ENCODE measurements around the gene TTYH3. TPM values are rescaled to one million over a fixed set of nuclear protein-coding genes. Genes with fewer than 3 reads are reported as not detected.
"Not testable (repeated sequence)": the region's sequence is repeated elsewhere in the genome, so short reads cannot be mapped to it uniquely, and the experiment has no call there.

The TTYH3 gene
- total RNA-seq, 1 donor from 2014 or later = 35.6 TPM

GRCh38 chr7:2662273-2663120 lies 30.7 kb downstream of the TTYH3 start:
- Mint-ChIP-seq H3K4me1 (no peaks in the 10 kb centered on the region), H3K27ac (no peak overlapping the region), H3K27me3 (peaks cover 4% of the 10 kb centered on the region), H3K9me3 (no peaks in the 10 kb centered on the region), H3K4me3 (no peak overlapping the region), H3K36me3 (ENCODE audit: low read depth) (no peaks in the 10 kb centered on the region)
- intact Hi-C loops (cut with micrococcal nuclease) = no loop called here
- no peak for DNase-seq

GRCh38 chr7:2663121-2663886 lies 31.5 kb downstream of the TTYH3 start:
- Mint-ChIP-seq H3K27me3 (peaks cover 10% of the 10 kb centered on the region), H3K4me1 (no peaks in the 10 kb centered on the region), H3K9me3 (no peaks in the 10 kb centered on the region), H3K4me3 (no peak overlapping the region), H3K36me3 (ENCODE audit: low read depth) (no peaks in the 10 kb centered on the region), H3K27ac (no peak overlapping the region)
- no peak for DNase-seq
- intact Hi-C loops (cut with micrococcal nuclease) = no loop called here

GRCh38 chr7:2663960-2664359 lies 32.2 kb downstream of the TTYH3 start:
- no peaks in the 10 kb centered on the region for H3K36me3 Mint-ChIP-seq (ENCODE audit: low read depth)
- no peak overlapping the region for H3K27ac Mint-ChIP-seq
- H3K27me3 Mint-ChIP-seq = peaks cover 11% of the 10 kb centered on the region
- intact Hi-C loops (cut with micrococcal nuclease) = no loop called here
- no peaks in the 10 kb centered on the region for H3K4me1 Mint-ChIP-seq
- DNase-seq = no peak
- H3K9me3 Mint-ChIP-seq = no peaks in the 10 kb centered on the region
- H3K4me3 Mint-ChIP-seq = no peak overlapping the region

GRCh38 chr7:2665359-2665791 lies 33.6 kb downstream of the TTYH3 start:
- H3K4me3 Mint-ChIP-seq = no peak overlapping the region
- no peak overlapping the region for H3K27ac Mint-ChIP-seq
- H3K9me3 Mint-ChIP-seq = no peaks in the 10 kb centered on the region

GRCh38 chr7:2666155-2666554 lies 34.4 kb downstream of the TTYH3 start:
- no peak overlapping the region for H3K27ac Mint-ChIP-seq
- DNase-seq = no peak
- peaks cover 3% of the 10 kb centered on the region for H3K4me1 Mint-ChIP-seq
- H3K4me3 Mint-ChIP-seq = no peak overlapping the region
- H3K36me3 Mint-ChIP-seq (ENCODE audit: low read depth) = no peaks in the 10 kb centered on the region
- intact Hi-C loops (cut with micrococcal nuclease) = no loop called here
- H3K9me3 Mint-ChIP-seq = no peaks in the 10 kb centered on the region
- H3K27me3 Mint-ChIP-seq = peaks cover 22% of the 10 kb centered on the region

More at GRCh38 chr7:2665359-2665791, 33.6 kb downstream of the TTYH3 start:
- no peaks in the 10 kb centered on the region for H3K4me1 Mint-ChIP-seq
- no peaks in the 10 kb centered on the region for H3K36me3 Mint-ChIP-seq (ENCODE audit: low read depth)
- no peak for DNase-seq
- intact Hi-C loops (cut with micrococcal nuclease) = no loop called here
- peaks cover 17% of the 10 kb centered on the region for H3K27me3 Mint-ChIP-seq

DNA sequence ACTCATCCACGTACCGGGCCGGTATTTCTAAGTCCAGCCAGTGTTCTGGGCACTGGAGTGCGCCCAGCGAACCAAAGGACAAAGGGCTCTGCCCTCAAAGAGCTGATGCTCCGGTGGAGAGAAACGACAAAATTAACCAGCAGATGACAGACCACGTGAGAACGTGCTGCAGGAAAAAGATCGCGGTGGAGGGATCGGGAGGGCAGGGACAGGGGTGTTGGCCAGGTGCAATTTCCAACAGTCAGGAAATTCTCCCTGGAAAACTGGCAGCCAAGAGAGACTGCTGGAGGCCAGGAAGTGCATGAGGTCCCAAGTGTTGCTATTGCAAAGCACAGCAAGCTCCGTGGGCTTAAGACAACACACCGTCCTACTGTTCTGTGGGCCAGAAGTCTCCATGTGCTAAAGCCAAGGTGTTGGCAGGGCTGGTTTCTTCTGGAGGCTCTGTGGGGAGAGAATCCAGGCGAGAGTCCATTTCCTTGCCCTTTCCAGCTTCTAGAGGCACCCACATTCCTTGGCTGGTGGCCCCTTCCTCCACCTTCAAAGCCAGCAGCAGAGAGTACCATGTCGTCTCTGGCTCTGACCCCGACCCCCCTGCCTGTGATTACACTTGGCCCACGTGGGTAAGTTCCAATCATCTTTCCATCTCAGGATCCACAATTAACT lies 34.9 kb downstream of the TTYH3 start:
- no peak overlapping the region for H3K4me3 Mint-ChIP-seq
- intact Hi-C loops (cut with micrococcal nuclease) = no loop called here
- H3K27ac Mint-ChIP-seq = no peak overlapping the region
- H3K36me3 Mint-ChIP-seq (ENCODE audit: low read depth) = no peaks in the 10 kb centered on the region
- H3K9me3 Mint-ChIP-seq = no peaks in the 10 kb centered on the region
- no peak for DNase-seq
- H3K27me3 Mint-ChIP-seq = peaks cover 22% of the 10 kb centered on the region
- peaks cover 4% of the 10 kb centered on the region for H3K4me1 Mint-ChIP-seq

GRCh38 chr7:2667843-2668242 lies 36.1 kb downstream of the TTYH3 start:
- Mint-ChIP-seq H3K36me3 (ENCODE audit: low read depth) (no peaks in the 10 kb centered on the region), H3K4me3 (no peak overlapping the region), H3K27ac (no peak overlapping the region), H3K4me1 (peaks cover 4% of the 10 kb centered on the region), H3K9me3 (no peaks in the 10 kb centered on the region), H3K27me3 (peaks cover 22% of the 10 kb centered on the region)
- intact Hi-C loops (cut with micrococcal nuclease) = no loop called here
- no peak for DNase-seq

- H3K4me1 Mint-ChIP-seq = peaks cover 4% of the 10 kb centered on the region
- no peak for DNase-seq
- no peak overlapping the region for H3K4me3 Mint-ChIP-seq
- peaks cover 24% of the 10 kb centered on the region for H3K27me3 Mint-ChIP-seq
- H3K36me3 Mint-ChIP-seq (ENCODE audit: low read depth) = no peaks in the 10 kb centered on the region
- H3K9me3 Mint-ChIP-seq = no peaks in the 10 kb centered on the region
- H3K27ac Mint-ChIP-seq = no peak overlapping the region
- intact Hi-C loops (cut with micrococcal nuclease) = no loop called here
Observed at GRCh38 chr7:2668401-2668800, 36.6 kb downstream of the TTYH3 start.

GRCh38 chr7:2670171-2670570 lies 38.4 kb downstream of the TTYH3 start:
- no peaks in the 10 kb centered on the region for H3K36me3 Mint-ChIP-seq (ENCODE audit: low read depth)
- no peak overlapping the region for H3K4me3 Mint-ChIP-seq
- DNase-seq = no peak
- intact Hi-C loops (cut with micrococcal nuclease) = no loop called here
- H3K4me1 Mint-ChIP-seq = peaks cover 4% of the 10 kb centered on the region
- no peaks in the 10 kb centered on the region for H3K9me3 Mint-ChIP-seq
- peaks cover 32% of the 10 kb centered on the region for H3K27me3 Mint-ChIP-seq
- no peak overlapping the region for H3K27ac Mint-ChIP-seq

- DNase-seq = peak; percentile 90
- Mint-ChIP-seq H3K27me3 (peaks cover 32% of the 10 kb centered on the region), H3K9me3 (no peaks in the 10 kb centered on the region), H3K4me3 (peak overlapping the region; percentile 8), H3K27ac (no peak overlapping the region), H3K4me1 (peaks cover 4% of the 10 kb centered on the region), H3K36me3 (ENCODE audit: low read depth) (no peaks in the 10 kb centered on the region)
- intact Hi-C loops (cut with micrococcal nuclease) = loop anchor here (1.0 kb wide), 1 partner anchor 38 kb away; no protein-coding TSS in a partner anchor
Observed at GRCh38 chr7:2670720-2671391, 39.1 kb downstream of the TTYH3 start.

- H3K27ac Mint-ChIP-seq; intact Hi-C loops (cut with micrococcal nuclease); H3K9me3 Mint-ChIP-seq; H3K36me3 Mint-ChIP-seq (ENCODE audit: low read depth); H3K4me3 Mint-ChIP-seq; H3K4me1 Mint-ChIP-seq; DNase-seq: not testable (repeated sequence)
- H3K27me3 Mint-ChIP-seq = peaks cover 23% of the 10 kb centered on the region
Observed at GRCh38 chr7:2673214-2673613, 41.4 kb downstream of the TTYH3 start.

- H3K4me3 Mint-ChIP-seq = no peak overlapping the region
- peaks cover 4% of the 10 kb centered on the region for H3K4me1 Mint-ChIP-seq
- H3K27me3 Mint-ChIP-seq = peaks cover 21% of the 10 kb centered on the region
- no peak for DNase-seq
- H3K36me3 Mint-ChIP-seq (ENCODE audit: low read depth) = no peaks in the 10 kb centered on the region
- H3K27ac Mint-ChIP-seq = no peak overlapping the region
- no peaks in the 10 kb centered on the region for H3K9me3 Mint-ChIP-seq
- intact Hi-C loops (cut with micrococcal nuclease) = no loop called here
Observed at GRCh38 chr7:2673934-2674333, 42.1 kb downstream of the TTYH3 start.

- no peak overlapping the region for H3K27ac Mint-ChIP-seq
- H3K27me3 Mint-ChIP-seq = peaks cover 19% of the 10 kb centered on the region
- intact Hi-C loops (cut with micrococcal nuclease) = no loop called here
- H3K4me3 Mint-ChIP-seq = no peak overlapping the region
- no peaks in the 10 kb centered on the region for H3K36me3 Mint-ChIP-seq (ENCODE audit: low read depth)
- H3K4me1 Mint-ChIP-seq = peaks cover 4% of the 10 kb centered on the region
- H3K9me3 Mint-ChIP-seq = no peaks in the 10 kb centered on the region
- DNase-seq = no peak
Observed at GRCh38 chr7:2675256-2675764, 43.5 kb downstream of the TTYH3 start.

Data from activated CD4-positive, alpha-beta T cell treated with anti-CD3 and anti-CD28 coated beads, Interleukin-2, amount 10 ng/mL, durations not matched to agents 24 days and 14 days (primary cell).